HepG2 (cell line): Measurements from ENCODE around the gene CYLD. TPM values are rescaled to one million over a fixed set of nuclear protein-coding genes. Genes with fewer than 3 reads are reported as not detected.

Experiments
- HDAC1 ChIP-seq: sonication (generic); formaldehyde crosslinking; IDR thresholded peaks from 2 replicates; pipeline ENCODE4 v1.5.1; 2020; ENCODE audit warnings: mild to moderate bottlenecking, missing genetic modification reagents
- HMGXB3 ChIP-seq: sonication (generic); formaldehyde crosslinking; IDR thresholded peaks from 2 replicates; pipeline ENCODE4 v1.4.0; 2020; ENCODE audit warnings: missing genetic modification reagents, borderline replicate concordance
- NFKBIZ ChIP-seq: IDR thresholded peaks from 2 replicates; pipeline ENCODE4 v1.6.1; 2018; ENCODE audit warnings: missing genetic modification reagents, missing compliant biosample characterization
- RFX3 ChIP-seq: IDR thresholded peaks from 2 replicates; pipeline ENCODE4 v1.6.1; 2016; ENCODE audit warnings: missing biosample characterization, missing genetic modification reagents
- RNF2 ChIP-seq: fragments of 450-650 bp; conservative IDR thresholded peaks from 2 replicates; pipeline ENCODE4 v1.6.1; 2016; ENCODE audit warnings: low read depth
- SKI ChIP-seq: fragments of 450-650 bp; IDR thresholded peaks from one replicate; pipeline ENCODE4 v1.6.1; 2018; ENCODE audit warnings: mild to moderate bottlenecking; ENCODE audit not compliant: partially characterized antibody
- SNAI1 ChIP-seq: sonication (generic); formaldehyde crosslinking; IDR thresholded peaks from 2 replicates; pipeline ENCODE4 v1.5.0; 2020; ENCODE audit warnings: mild to moderate bottlenecking, missing genetic modification reagents, borderline replicate concordance
- STAG1 ChIP-seq: sonication (generic); formaldehyde crosslinking; IDR thresholded peaks from 2 replicates; pipeline ENCODE4 v1.4.0; 2020; ENCODE audit warnings: missing genetic modification reagents
- ZHX2 ChIP-seq, 2 experiments: sonication (generic) in 1 of 2; formaldehyde crosslinking in 1 of 2; IDR thresholded peaks; 2 replicates each; pipeline versions ENCODE4 v1.6.1 to v1.9.0; 2014 to 2022; ENCODE audit warnings: antibody characterized with exemption in 1 of 2, borderline replicate concordance in 1 of 2, inconsistent platforms in 1 of 2, low read depth in 1 of 2, missing genetic modification reagents in 1 of 2
- ZNF670 ChIP-seq: sonication (generic); formaldehyde crosslinking; IDR thresholded peaks from 2 replicates; pipeline ENCODE4 v1.8.0; 2022; ENCODE audit warnings: mild to moderate bottlenecking, missing genetic modification reagents, borderline replicate concordance
- ZNF704 ChIP-seq: sonication (generic); formaldehyde crosslinking; IDR thresholded peaks from 2 replicates; pipeline ENCODE4 v1.8.1; 2023; ENCODE audit warnings: mild to moderate bottlenecking, inconsistent platforms, moderate library complexity, missing genetic modification reagents, borderline replicate concordance
- polyA plus RNA-seq, 8 experiments: library from polyadenylated mRNA; depleted of rRNA in 3 of 8; stranded (reverse) in 7 of 8; unstranded in 1 of 8; fragments of >200 nt; fragmentation: Illumina TruSeq in 4 of 8; extraction: Trizol in 4 of 8; gene quantifications; 2 replicates each; pipeline versions ENCODE4 v1.2.1 to v1.2.3, GENCODE V29; 2011 to 2016; ENCODE audit warnings: low read depth in 4 of 8, missing spikeins in 1 of 8, mixed read lengths in 1 of 8; ENCODE audit not compliant: insufficient read depth in 1 of 8
- total RNA-seq, 5 experiments: library from RNA; depleted of rRNA; stranded (reverse); fragments of >200 nt; fragmentation: Illumina TruSeq; extraction: Trizol; gene quantifications; 2 replicates each; pipeline ENCODE4 v1.2.3, GENCODE V29; 2016; ENCODE audit warnings: low read depth in 1 of 5
- TF ChIP-seq, protein P1 (sequence below): IDR thresholded peaks from 2 replicates; pipeline ENCODE4 v1.6.1; 2016; ENCODE audit warnings: control low read depth
- TF ChIP-seq, protein P2 (sequence below): sonication (generic); formaldehyde crosslinking; IDR thresholded peaks from 2 replicates; pipeline ENCODE4 v1.4.0; 2020; ENCODE audit warnings: missing genetic modification reagents

The CYLD gene
- total and polyA plus RNA-seq, 2 of the 13 experiments (the other 11 are each of a cell fraction or from before 2014, with no cell fraction given) = 6.1 to 11.4 TPM

DNA sequence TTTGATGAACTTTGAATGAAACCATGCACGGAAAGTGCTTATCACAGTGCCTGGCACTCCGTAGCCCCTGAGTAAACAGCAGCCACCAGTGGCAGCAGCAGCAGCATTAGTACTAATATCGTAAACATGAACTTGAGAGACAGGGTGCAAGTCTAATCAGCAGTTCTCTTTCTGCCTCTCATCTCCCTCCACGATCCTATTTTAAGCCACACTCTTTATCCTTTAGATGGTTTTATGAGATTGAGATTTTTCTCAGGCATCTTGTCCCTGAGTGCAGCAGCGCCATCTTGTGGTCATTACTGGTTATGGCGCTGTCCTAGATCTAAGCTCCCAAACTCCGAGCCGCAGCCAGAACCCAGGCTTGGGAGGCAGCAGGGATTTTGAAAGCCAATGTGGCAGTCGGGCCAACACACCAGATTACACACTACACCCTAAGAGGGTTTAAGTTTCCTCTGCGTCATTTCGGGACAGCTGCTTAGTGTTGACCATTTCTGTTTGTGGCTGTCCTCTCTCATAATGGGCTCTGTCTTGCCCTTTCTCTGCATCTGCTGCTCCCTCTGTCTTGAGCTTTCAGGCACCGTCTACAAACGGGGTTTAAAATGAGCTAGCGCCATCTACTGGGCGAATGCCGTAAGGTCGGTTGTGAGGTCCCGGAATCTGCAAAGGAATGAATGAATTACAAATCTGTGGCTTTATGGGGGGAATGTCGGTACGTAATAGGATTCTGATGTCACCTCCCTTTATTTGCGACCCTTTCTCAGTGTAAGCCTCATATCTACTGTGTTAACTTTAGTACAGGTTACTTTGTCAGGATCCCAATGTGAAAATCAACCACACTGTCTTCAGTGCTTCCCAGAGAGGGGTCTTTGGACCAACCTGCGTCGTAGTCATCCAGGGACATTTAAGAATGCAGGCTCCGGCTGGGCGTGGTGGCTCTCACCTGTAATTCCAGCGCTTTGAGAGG is 64.5 kb downstream of the CYLD start (continued):
- TF ChIP-seq ZNF670 (CRISPR knock-in tag) = no peak
- no peak for TF ChIP-seq RFX3
- no peak for TF ChIP-seq NFKBIZ (CRISPR knock-in tag)
- TF ChIP-seq HDAC1 (CRISPR knock-in tag) = peak; percentile 62
- TF ChIP-seq ZHX2 (IDR thresholded peaks at IDR 0.05; ENCODE audit: low read depth) = no peak
- TF ChIP-seq ZHX2 (CRISPR knock-in tag; IDR thresholded peaks at IDR 0.05; ENCODE audit: borderline replicate concordance) = no peak
- 0 out of 2 replicates have a peak, but pooled peaks have one; percentile 62 for TF ChIP-seq ZNF704 (CRISPR knock-in tag)
- TF ChIP-seq, protein P1, sequence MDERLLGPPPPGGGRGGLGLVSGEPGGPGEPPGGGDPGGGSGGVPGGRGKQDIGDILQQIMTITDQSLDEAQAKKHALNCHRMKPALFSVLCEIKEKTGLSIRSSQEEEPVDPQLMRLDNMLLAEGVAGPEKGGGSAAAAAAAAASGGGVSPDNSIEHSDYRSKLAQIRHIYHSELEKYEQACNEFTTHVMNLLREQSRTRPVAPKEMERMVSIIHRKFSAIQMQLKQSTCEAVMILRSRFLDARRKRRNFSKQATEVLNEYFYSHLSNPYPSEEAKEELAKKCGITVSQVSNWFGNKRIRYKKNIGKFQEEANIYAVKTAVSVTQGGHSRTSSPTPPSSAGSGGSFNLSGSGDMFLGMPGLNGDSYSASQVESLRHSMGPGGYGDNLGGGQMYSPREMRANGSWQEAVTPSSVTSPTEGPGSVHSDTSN (CRISPR knock-in tag) = no peak
- TF ChIP-seq, protein P2, sequence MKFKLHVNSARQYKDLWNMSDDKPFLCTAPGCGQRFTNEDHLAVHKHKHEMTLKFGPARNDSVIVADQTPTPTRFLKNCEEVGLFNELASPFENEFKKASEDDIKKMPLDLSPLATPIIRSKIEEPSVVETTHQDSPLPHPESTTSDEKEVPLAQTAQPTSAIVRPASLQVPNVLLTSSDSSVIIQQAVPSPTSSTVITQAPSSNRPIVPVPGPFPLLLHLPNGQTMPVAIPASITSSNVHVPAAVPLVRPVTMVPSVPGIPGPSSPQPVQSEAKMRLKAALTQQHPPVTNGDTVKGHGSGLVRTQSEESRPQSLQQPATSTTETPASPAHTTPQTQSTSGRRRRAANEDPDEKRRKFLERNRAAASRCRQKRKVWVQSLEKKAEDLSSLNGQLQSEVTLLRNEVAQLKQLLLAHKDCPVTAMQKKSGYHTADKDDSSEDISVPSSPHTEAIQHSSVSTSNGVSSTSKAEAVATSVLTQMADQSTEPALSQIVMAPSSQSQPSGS (CRISPR knock-in tag) = no peak
- TF ChIP-seq STAG1 (CRISPR knock-in tag) = peak; percentile 78
- TF ChIP-seq SKI = no peak
- TF ChIP-seq SNAI1 (CRISPR knock-in tag) = no peak
- no peak for TF ChIP-seq HMGXB3 (CRISPR knock-in tag)
- TF ChIP-seq RNF2 = peak; percentile 77; the same call in 1 of the 2 replicates
